WTC11 (cell line): Measurements from ENCODE around the gene AKT3.

Experiments
- CREB1 ChIP-seq: sonication (generic); formaldehyde crosslinking; IDR thresholded peaks from 2 replicates; pipeline ENCODE4 v1.8.0; 2023; ENCODE audit warnings: mild to moderate bottlenecking, missing genetic modification reagents
- JUN ChIP-seq: sonication (generic); formaldehyde crosslinking; IDR thresholded peaks from 2 replicates; pipeline ENCODE4 v1.8.0; 2023; ENCODE audit warnings: mild to moderate bottlenecking, missing genetic modification reagents
- NFYB ChIP-seq: sonication (generic); formaldehyde crosslinking; conservative IDR thresholded peaks from 2 replicates; pipeline ENCODE4 v1.8.0; 2022; ENCODE audit warnings: low read depth, missing genetic modification reagents
- RELA ChIP-seq: sonication (generic); formaldehyde crosslinking; IDR thresholded peaks from 2 replicates; pipeline ENCODE4 v1.8.1; 2022; ENCODE audit warnings: missing genetic modification reagents, mild to moderate bottlenecking, borderline replicate concordance
- TF ChIP-seq, protein P1 (sequence below): fragments of 200-600 bp; IDR thresholded peaks from 2 replicates; pipeline ENCODE4 v1.8.0; 2022; ENCODE audit warnings: antibody characterized with exemption
- TF ChIP-seq, protein P2 (sequence below): sonication (generic); formaldehyde crosslinking; conservative IDR thresholded peaks from 2 replicates; pipeline ENCODE4 v1.8.1; 2022; ENCODE audit warnings: mild to moderate bottlenecking, missing genetic modification reagents
- TF ChIP-seq, protein P3 (sequence below): sonication (generic); formaldehyde crosslinking; IDR thresholded peaks from 2 replicates; pipeline ENCODE4 v1.8.1; 2022; ENCODE audit warnings: mild to moderate bottlenecking, missing genetic modification reagents, moderate library complexity, borderline replicate concordance
- TF ChIP-seq, protein P4 (sequence below): sonication (generic); formaldehyde crosslinking; IDR thresholded peaks from 2 replicates; pipeline ENCODE4 v1.8.0; 2022; ENCODE audit warnings: mild to moderate bottlenecking, missing genetic modification reagents
- TF ChIP-seq, protein P5 (sequence below): sonication (generic); formaldehyde crosslinking; IDR thresholded peaks from 2 replicates; pipeline ENCODE4 v1.8.0; 2022; ENCODE audit warnings: mild to moderate bottlenecking, missing genetic modification reagents

DNA sequence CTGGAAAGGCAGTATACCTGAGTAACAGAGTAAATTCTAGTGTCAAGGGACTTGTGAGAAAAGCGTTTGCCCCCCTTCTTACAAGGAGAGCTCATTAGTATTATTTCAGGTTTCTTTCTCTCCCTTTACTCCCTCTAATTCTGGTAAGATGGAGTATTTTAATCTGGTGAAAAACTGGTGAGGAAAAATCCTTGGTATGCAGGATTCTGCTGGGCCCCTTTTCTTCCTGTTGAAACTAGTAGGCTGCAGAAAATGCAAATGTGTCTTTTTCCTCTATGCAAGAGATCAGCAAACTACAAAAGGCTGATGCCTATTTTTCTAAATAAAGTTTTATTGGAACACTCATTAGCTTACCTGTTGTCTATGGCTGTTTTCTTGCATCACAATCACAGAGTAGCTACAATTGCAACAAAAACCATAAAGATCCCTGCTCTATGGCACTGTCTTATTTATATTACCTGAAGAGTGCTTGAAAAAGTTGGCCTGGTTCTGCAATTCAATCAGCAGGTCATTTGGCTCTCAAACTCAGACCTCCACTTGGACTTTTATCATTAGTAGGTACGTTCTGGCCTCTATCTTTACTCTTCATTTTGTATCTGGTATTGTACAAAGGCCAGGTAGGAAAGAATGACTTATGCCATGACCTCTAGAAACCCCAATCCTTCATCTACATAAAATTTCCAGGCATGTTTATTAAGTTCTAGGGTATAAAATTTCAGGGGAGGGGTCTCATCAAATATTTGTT, 109.6 kb downstream of the AKT3 start:
- TF ChIP-seq, protein P1, sequence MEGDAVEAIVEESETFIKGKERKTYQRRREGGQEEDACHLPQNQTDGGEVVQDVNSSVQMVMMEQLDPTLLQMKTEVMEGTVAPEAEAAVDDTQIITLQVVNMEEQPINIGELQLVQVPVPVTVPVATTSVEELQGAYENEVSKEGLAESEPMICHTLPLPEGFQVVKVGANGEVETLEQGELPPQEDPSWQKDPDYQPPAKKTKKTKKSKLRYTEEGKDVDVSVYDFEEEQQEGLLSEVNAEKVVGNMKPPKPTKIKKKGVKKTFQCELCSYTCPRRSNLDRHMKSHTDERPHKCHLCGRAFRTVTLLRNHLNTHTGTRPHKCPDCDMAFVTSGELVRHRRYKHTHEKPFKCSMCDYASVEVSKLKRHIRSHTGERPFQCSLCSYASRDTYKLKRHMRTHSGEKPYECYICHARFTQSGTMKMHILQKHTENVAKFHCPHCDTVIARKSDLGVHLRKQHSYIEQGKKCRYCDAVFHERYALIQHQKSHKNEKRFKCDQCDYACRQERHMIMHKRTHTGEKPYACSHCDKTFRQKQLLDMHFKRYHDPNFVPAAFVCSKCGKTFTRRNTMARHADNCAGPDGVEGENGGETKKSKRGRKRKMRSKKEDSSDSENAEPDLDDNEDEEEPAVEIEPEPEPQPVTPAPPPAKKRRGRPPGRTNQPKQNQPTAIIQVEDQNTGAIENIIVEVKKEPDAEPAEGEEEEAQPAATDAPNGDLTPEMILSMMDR: no peak
- TF ChIP-seq RELA (CRISPR knock-in tag): no peak
- no peak for TF ChIP-seq JUN (CRISPR knock-in tag)
- no peak for TF ChIP-seq NFYB (CRISPR knock-in tag)
- TF ChIP-seq, protein P2, sequence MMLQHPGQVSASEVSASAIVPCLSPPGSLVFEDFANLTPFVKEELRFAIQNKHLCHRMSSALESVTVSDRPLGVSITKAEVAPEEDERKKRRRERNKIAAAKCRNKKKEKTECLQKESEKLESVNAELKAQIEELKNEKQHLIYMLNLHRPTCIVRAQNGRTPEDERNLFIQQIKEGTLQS (CRISPR knock-in tag): no peak
- TF ChIP-seq, protein P3, sequence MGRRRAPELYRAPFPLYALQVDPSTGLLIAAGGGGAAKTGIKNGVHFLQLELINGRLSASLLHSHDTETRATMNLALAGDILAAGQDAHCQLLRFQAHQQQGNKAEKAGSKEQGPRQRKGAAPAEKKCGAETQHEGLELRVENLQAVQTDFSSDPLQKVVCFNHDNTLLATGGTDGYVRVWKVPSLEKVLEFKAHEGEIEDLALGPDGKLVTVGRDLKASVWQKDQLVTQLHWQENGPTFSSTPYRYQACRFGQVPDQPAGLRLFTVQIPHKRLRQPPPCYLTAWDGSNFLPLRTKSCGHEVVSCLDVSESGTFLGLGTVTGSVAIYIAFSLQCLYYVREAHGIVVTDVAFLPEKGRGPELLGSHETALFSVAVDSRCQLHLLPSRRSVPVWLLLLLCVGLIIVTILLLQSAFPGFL (CRISPR knock-in tag): no peak
- TF ChIP-seq, protein P4, sequence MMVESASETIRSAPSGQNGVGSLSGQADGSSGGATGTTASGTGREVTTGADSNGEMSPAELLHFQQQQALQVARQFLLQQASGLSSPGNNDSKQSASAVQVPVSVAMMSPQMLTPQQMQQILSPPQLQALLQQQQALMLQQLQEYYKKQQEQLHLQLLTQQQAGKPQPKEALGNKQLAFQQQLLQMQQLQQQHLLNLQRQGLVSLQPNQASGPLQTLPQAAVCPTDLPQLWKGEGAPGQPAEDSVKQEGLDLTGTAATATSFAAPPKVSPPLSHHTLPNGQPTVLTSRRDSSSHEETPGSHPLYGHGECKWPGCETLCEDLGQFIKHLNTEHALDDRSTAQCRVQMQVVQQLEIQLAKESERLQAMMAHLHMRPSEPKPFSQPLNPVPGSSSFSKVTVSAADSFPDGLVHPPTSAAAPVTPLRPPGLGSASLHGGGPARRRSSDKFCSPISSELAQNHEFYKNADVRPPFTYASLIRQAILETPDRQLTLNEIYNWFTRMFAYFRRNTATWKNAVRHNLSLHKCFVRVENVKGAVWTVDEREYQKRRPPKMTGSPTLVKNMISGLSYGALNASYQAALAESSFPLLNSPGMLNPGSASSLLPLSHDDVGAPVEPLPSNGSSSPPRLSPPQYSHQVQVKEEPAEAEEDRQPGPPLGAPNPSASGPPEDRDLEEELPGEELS (CRISPR knock-in tag): no peak
- TF ChIP-seq, protein P5, sequence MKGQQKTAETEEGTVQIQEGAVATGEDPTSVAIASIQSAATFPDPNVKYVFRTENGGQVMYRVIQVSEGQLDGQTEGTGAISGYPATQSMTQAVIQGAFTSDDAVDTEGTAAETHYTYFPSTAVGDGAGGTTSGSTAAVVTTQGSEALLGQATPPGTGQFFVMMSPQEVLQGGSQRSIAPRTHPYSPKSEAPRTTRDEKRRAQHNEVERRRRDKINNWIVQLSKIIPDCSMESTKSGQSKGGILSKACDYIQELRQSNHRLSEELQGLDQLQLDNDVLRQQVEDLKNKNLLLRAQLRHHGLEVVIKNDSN (CRISPR knock-in tag): no peak
- TF ChIP-seq CREB1 (CRISPR knock-in tag): no peak
